ENCODE measurements around the gene ATP5F1B. TPM values are rescaled to one million over a fixed set of nuclear protein-coding genes. Genes with fewer than 3 reads are reported as not detected.

ATP5F1B gene
- total and polyA plus RNA-seq, 8 donors: 126 to 299 (median 211) TPM

DNA sequence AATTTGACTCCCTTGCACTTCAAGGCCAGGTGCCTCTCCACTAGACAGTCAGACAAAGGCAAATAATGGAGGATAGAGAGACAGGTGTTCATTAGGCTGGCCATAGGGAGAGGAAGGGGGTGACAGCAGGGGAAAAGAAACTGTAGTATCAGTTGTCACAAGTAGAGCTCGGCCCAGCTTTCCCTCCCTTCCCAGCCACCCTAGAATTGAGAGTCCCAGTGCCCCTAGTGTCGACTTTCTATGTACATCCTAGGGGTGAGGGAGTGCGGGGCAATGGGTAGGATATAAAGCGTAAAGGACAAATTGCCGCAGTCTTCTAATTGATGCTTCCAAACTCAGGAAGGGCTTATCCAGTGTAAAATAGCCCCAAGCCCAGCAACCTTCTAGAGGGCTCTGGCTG, 54.7 kb downstream of the ATP5F1B start:
- Histone ChIP-seq H3K27ac (no peak overlapping the region), H3K9me3 (no peaks in the 10 kb centered on the region), H3K4me1 (no peaks in the 10 kb centered on the region), H3K27me3 (no peaks in the 10 kb centered on the region), H3K36me3 (peaks cover 0 to 16% (median 0%) of the 10 kb centered on the region in 3 donors), H3K4me3 (no peak overlapping the region)
- FAIRE-seq (no peak), DNase-seq (no peak), ATAC-seq (no peak)
- intact Hi-C loops (cut with DNase I): no loop called here
- TF ChIP-seq, protein P1, sequence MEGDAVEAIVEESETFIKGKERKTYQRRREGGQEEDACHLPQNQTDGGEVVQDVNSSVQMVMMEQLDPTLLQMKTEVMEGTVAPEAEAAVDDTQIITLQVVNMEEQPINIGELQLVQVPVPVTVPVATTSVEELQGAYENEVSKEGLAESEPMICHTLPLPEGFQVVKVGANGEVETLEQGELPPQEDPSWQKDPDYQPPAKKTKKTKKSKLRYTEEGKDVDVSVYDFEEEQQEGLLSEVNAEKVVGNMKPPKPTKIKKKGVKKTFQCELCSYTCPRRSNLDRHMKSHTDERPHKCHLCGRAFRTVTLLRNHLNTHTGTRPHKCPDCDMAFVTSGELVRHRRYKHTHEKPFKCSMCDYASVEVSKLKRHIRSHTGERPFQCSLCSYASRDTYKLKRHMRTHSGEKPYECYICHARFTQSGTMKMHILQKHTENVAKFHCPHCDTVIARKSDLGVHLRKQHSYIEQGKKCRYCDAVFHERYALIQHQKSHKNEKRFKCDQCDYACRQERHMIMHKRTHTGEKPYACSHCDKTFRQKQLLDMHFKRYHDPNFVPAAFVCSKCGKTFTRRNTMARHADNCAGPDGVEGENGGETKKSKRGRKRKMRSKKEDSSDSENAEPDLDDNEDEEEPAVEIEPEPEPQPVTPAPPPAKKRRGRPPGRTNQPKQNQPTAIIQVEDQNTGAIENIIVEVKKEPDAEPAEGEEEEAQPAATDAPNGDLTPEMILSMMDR (IDR thresholded peaks at IDR 0.05): no peak
- 79 to 81% methylated on average over 5 of the region's 5 CpGs for WGBS, 2 donors

DNA sequence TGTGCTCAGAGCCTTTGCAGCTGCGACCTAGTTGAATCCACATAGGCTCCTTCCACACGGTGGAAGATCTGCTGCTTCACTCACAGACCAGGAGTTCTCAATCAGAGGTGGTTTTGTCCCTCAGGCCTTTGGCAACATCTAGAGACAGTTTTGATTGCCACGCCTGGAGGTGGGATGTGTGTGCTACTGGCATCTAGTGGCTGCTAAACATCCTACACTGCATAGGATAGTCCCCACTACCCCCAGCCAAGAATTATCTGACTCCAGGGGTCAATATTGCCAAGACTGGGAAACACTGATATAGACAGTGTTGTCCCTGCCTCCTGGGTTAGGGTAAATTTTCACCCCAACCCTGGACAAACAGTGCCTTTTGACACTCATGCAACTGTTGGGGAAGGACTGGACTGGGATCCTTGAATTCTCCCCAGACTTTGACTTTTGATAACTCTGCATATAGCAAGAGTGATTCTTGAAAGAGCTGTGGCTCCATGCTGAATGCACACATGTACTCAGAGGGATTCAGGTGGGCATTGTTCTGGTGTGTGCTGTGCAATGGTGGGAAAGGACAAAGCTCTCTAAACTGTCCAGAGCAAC, 55.5 kb downstream of the ATP5F1B start:
- intact Hi-C loops (cut with DNase I): no loop called here
- DNase-seq (no peak), FAIRE-seq (no peak), ATAC-seq (peak in 3 of 4 donors; percentile 14 to 62 (median 47))
- no peaks in the 10 kb centered on the region for H3K9me3 ChIP-seq
- H3K27ac ChIP-seq: no peak overlapping the region
- 54 to 64% methylated on average over 3 of the region's 3 CpGs for WGBS, 2 donors
- no peak overlapping the region for H3K4me3 ChIP-seq
- peaks cover 0 to 16% (median 0%) of the 10 kb centered on the region in 3 donors for H3K36me3 ChIP-seq
- no peaks in the 10 kb centered on the region for H3K27me3 ChIP-seq
- TF ChIP-seq, protein P1 (IDR thresholded peaks at IDR 0.05): no peak
- no peaks in the 10 kb centered on the region for H3K4me1 ChIP-seq

DNA sequence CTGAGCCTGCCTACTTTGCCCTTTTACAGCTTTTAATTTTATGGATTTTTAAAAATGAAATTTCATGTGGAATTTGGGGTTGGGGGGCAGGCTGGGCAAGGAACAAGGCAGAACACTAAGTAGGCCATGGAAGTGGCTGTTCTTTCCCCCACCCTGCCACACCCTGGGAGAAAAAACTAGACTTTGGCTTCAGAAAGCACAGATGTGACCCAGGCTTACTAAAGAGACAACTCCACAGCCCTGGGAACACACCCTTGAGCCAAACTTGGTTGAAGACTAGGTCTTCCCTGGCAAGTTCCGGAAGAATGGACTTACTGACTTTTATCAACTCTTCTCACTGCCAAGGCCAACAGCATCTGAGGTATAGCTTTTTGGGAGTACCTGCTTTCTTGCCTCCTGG, 56.0 kb downstream of the ATP5F1B start:
- H3K4me3 ChIP-seq: no peak overlapping the region
- no peak for FAIRE-seq
- no peaks in the 10 kb centered on the region for H3K27me3 ChIP-seq
- H3K27ac ChIP-seq: no peak overlapping the region
- no peaks in the 10 kb centered on the region for H3K9me3 ChIP-seq
- ATAC-seq: no peak
- H3K4me1 ChIP-seq: no peaks in the 10 kb centered on the region
- peaks cover 0 to 16% (median 0%) of the 10 kb centered on the region in 3 donors for H3K36me3 ChIP-seq
- DNase-seq: no peak
- intact Hi-C loops (cut with DNase I): no loop called here
- TF ChIP-seq, protein P1 (IDR thresholded peaks at IDR 0.05): no peak
- WGBS, 2 donors: 82 to 94% methylated on average over 1 of the region's 1 CpG

Other genes with a start within 250 kb of the ATP5F1B start
- 1 to 10 TPM; 3.7 to 5.8 (median 4.5) TPM for gene TIMELESS, start 196.6 kb downstream of the ATP5F1B start, total RNA-seq
- gene TIMELESS, start 196.6 kb downstream of the ATP5F1B start, polyA plus RNA-seq: 1 to 10 TPM; 5.6 to 7.6 TPM
- not detected for gene MIP, start 191.3 kb downstream of the ATP5F1B start, total RNA-seq
- gene MIP, start 191.3 kb downstream of the ATP5F1B start, polyA plus RNA-seq: not detected
- gene SPRYD4, start 177.4 kb downstream of the ATP5F1B start, total RNA-seq: 1 to 10 TPM; 1.5 to 2.9 (median 1.9) TPM
- 1 to 10 TPM; 2.1 to 2.3 TPM for gene SPRYD4, start 177.4 kb downstream of the ATP5F1B start, polyA plus RNA-seq
- 10 to 100 TPM; 14.6 to 49.1 (median 31.0) TPM for gene GLS2, start 157.8 kb downstream of the ATP5F1B start, total RNA-seq
- 10 to 100 TPM; 33.6 to 35.5 TPM for gene GLS2, start 157.8 kb downstream of the ATP5F1B start, polyA plus RNA-seq
- gene RBMS2, start 124.2 kb downstream of the ATP5F1B start, total RNA-seq: 10 to 100 TPM in 4 of 6 donors, 1 to 10 TPM in 2; 8.5 to 30.8 (median 12.1) TPM
- 1 to 10 TPM; 5.4 to 6.2 TPM for gene RBMS2, start 124.2 kb downstream of the ATP5F1B start, polyA plus RNA-seq
- 10 to 100 TPM; 29.7 to 59.9 (median 39.1) TPM for gene BAZ2A, start 15.7 kb downstream of the ATP5F1B start, total RNA-seq
- 10 to 100 TPM; 26.7 to 58.0 TPM for gene BAZ2A, start 15.7 kb downstream of the ATP5F1B start, polyA plus RNA-seq
- gene PTGES3, start 42.3 kb upstream of the ATP5F1B start, total RNA-seq: 10 to 100 TPM; 48.8 to 98.1 (median 69.3) TPM
- 10 to 100 TPM; 33.4 to 86.4 TPM for gene PTGES3, start 42.3 kb upstream of the ATP5F1B start, polyA plus RNA-seq
- gene NACA, start 79.3 kb upstream of the ATP5F1B start, total RNA-seq: 100 to 1,000 TPM; 305 to 633 (median 468) TPM
- gene NACA, start 79.3 kb upstream of the ATP5F1B start, polyA plus RNA-seq: 100 to 1,000 TPM; 846 to 892 TPM
- 1 to 10 TPM; 2.8 to 6.5 (median 4.2) TPM for gene PRIM1, start 106.3 kb upstream of the ATP5F1B start, total RNA-seq
- gene PRIM1, start 106.3 kb upstream of the ATP5F1B start, polyA plus RNA-seq: 1 to 10 TPM; 2.4 to 4.4 TPM
- gene HSD17B6, start 117.3 kb upstream of the ATP5F1B start, total RNA-seq: under 1 TPM in 3 of 6 donors, not detected in 3; 0.12 to 0.66 (median 0.31) TPM
- gene HSD17B6, start 117.3 kb upstream of the ATP5F1B start, polyA plus RNA-seq: 1 to 10 TPM in 1 of 2 donors, under 1 TPM in 1; 0.15 to 1.3 TPM

Measured in pancreas (tissue), 10 donors.